HG03039 (cell line): ENCODE results near the gene PITPNC1.
"Not testable (repeated sequence)": the region's sequence is repeated elsewhere in the genome, so short reads cannot be mapped to it uniquely, and the experiment has no call there.

Experiments
- ATAC-seq: cut with Tn5 transposase; IDR thresholded peaks from one replicate; pipeline ENCODE4 v1.9.1; 2021; ENCODE audit warnings: mild to moderate bottlenecking, moderate library complexity; ENCODE audit not compliant: unreplicated experiment

The PITPNC1 gene

GRCh38 chr17:67569873-67570272, 192.8 kb downstream of the PITPNC1 start:
- no peak for ATAC-seq

- no peak for ATAC-seq
These were observed 193.7 kb downstream of the PITPNC1 start for GRCh38 chr17:67570797-67571196.

- ATAC-seq, result no peak
These were observed 194.4 kb downstream of the PITPNC1 start for GRCh38 chr17:67571478-67571877.

GRCh38 chr17:67573987-67574657, 197.0 kb downstream of the PITPNC1 start:
- ATAC-seq, result no peak

GRCh38 chr17:67574658-67575293, 197.7 kb downstream of the PITPNC1 start:
- no peak for ATAC-seq

GRCh38 chr17:67575325-67575724, 198.2 kb downstream of the PITPNC1 start:
- ATAC-seq, result peak; percentile 36

- no peak for ATAC-seq
These were observed 199.5 kb downstream of the PITPNC1 start for GRCh38 chr17:67576471-67577115.

- ATAC-seq, result no peak
These were observed 200.5 kb downstream of the PITPNC1 start for GRCh38 chr17:67577429-67578141.

- no peak for ATAC-seq
These were observed 201.0 kb downstream of the PITPNC1 start for GRCh38 chr17:67578142-67578457.

- ATAC-seq, result not testable (repeated sequence)
These were observed 201.8 kb downstream of the PITPNC1 start for GRCh38 chr17:67578679-67579405.

- ATAC-seq, result no peak
These were observed 205.6 kb downstream of the PITPNC1 start for GRCh38 chr17:67582673-67583081.

GRCh38 chr17:67585077-67585602, 208.1 kb downstream of the PITPNC1 start:
- no peak for ATAC-seq

- ATAC-seq, result no peak
These were observed 211.2 kb downstream of the PITPNC1 start for GRCh38 chr17:67588326-67588725.

GRCh38 chr17:67594115-67594880, 217.2 kb downstream of the PITPNC1 start:
- ATAC-seq, result no peak

GRCh38 chr17:67600408-67600807, 223.3 kb downstream of the PITPNC1 start:
- no peak for ATAC-seq

GRCh38 chr17:67601897-67602296, 224.8 kb downstream of the PITPNC1 start:
- no peak for ATAC-seq

- ATAC-seq, result no peak
These were observed 225.4 kb downstream of the PITPNC1 start for GRCh38 chr17:67602444-67602843.

- no peak for ATAC-seq
These were observed 225.9 kb downstream of the PITPNC1 start for GRCh38 chr17:67602974-67603373.

GRCh38 chr17:67605256-67605912, 228.3 kb downstream of the PITPNC1 start:
- ATAC-seq, result no peak
